Neutrophil (primary cell): Measurements from ENCODE around the gene MBNL2.

Experiments used
- H3K27ac ChIP-seq: fragments of 200-600 bp; sonication (generic); 2 replicates; pipeline ENCODE4 v1.5.1; 2016; ENCODE audit warnings: mild to moderate bottlenecking, moderate library complexity
- H3K27me3 ChIP-seq: fragments of 200-600 bp; sonication (generic); 2 replicates; pipeline ENCODE4 v1.6.0; 2016; ENCODE audit warnings: mild to moderate bottlenecking
- H3K36me3 ChIP-seq: fragments of 200-600 bp; sonication (generic); 2 replicates; pipeline ENCODE4 v1.5.1; 2017
- H3K4me1 ChIP-seq, 2 experiments: fragments of 200-600 bp in 1 of 2; sonication (generic) in 1 of 2; 1 replicate in 1 of 2; 2 replicates in 1 of 2; pipeline versions ENCODE4 v1.5.1 to v1.6.1; 2013 to 2016; ENCODE audit warnings: low read depth in 1 of 2, low read length in 1 of 2, mild to moderate bottlenecking in 1 of 2, moderate library complexity in 1 of 2; ENCODE audit not compliant: control insufficient read depth in 1 of 2, insufficient read depth in 1 of 2
- H3K4me3 ChIP-seq, 2 experiments: fragments of 200-600 bp in 1 of 2; sonication (generic) in 1 of 2; 1 replicate in 1 of 2; 2 replicates in 1 of 2; pipeline ENCODE4 v1.5.1; 2013 to 2016; ENCODE audit warnings: low read depth in 1 of 2, low read length in 1 of 2, mild to moderate bottlenecking in 1 of 2, moderate library complexity in 1 of 2
- H3K9me3 ChIP-seq: fragments of 200-600 bp; sonication (generic); 2 replicates; pipeline ENCODE4 v1.5.1; 2016
- CTCF ChIP-seq: fragments of 200-600 bp; sonication (generic); IDR thresholded peaks from 2 replicates; pipeline ENCODE4 v1.5.1; 2016; ENCODE audit warnings: antibody characterized with exemption

MBNL2 gene

GRCh38 chr13:97249796-97250495 lies 27.8 kb downstream of the MBNL2 start:
- no peak for TF ChIP-seq CTCF
- H3K4me1 ChIP-seq, result no peaks in the 10 kb centered on the region
- no peak overlapping the region for H3K27ac ChIP-seq
- no peak overlapping the region for H3K4me3 ChIP-seq
- H3K36me3 ChIP-seq, result no peaks in the 10 kb centered on the region
- peaks cover 10% of the 10 kb centered on the region for H3K27me3 ChIP-seq
- H3K9me3 ChIP-seq, result no peaks in the 10 kb centered on the region

- H3K36me3 ChIP-seq, result no peaks in the 10 kb centered on the region
- no peaks in the 10 kb centered on the region for H3K4me1 ChIP-seq
- no peak overlapping the region for H3K27ac ChIP-seq
- no peak overlapping the region for H3K4me3 ChIP-seq
- no peaks in the 10 kb centered on the region for H3K9me3 ChIP-seq
- no peak for TF ChIP-seq CTCF
- H3K27me3 ChIP-seq, result peaks cover 4% of the 10 kb centered on the region
These were observed 28.4 kb downstream of the MBNL2 start for GRCh38 chr13:97250560-97250959.

GRCh38 chr13:97252735-97253134 lies 30.6 kb downstream of the MBNL2 start:
- no peak for TF ChIP-seq CTCF
- Histone ChIP-seq H3K27me3 (peaks cover 4% of the 10 kb centered on the region), H3K4me3 (no peak overlapping the region), H3K9me3 (no peaks in the 10 kb centered on the region), H3K4me1 (peaks cover 1 to 2% of the 10 kb centered on the region in 2 experiments), H3K36me3 (no peaks in the 10 kb centered on the region), H3K27ac (no peak overlapping the region)

GRCh38 chr13:97253581-97254293 lies 31.6 kb downstream of the MBNL2 start:
- no peak overlapping the region for H3K4me3 ChIP-seq
- peaks cover 6 to 8% of the 10 kb centered on the region in 2 experiments for H3K4me1 ChIP-seq
- no peaks in the 10 kb centered on the region for H3K36me3 ChIP-seq
- H3K9me3 ChIP-seq, result no peaks in the 10 kb centered on the region
- peaks cover 4% of the 10 kb centered on the region for H3K27me3 ChIP-seq
- no peak for TF ChIP-seq CTCF
- H3K27ac ChIP-seq, result no peak overlapping the region

GRCh38 chr13:97254816-97255215 lies 32.7 kb downstream of the MBNL2 start:
- no peak overlapping the region for H3K4me3 ChIP-seq
- no peak overlapping the region for H3K27ac ChIP-seq
- H3K9me3 ChIP-seq, result no peaks in the 10 kb centered on the region
- peaks cover 6 to 8% of the 10 kb centered on the region in 2 experiments for H3K4me1 ChIP-seq
- no peaks in the 10 kb centered on the region for H3K36me3 ChIP-seq
- no peak for TF ChIP-seq CTCF
- H3K27me3 ChIP-seq, result peaks cover 4% of the 10 kb centered on the region
